Measurements from ENCODE around the gene TP53INP2.
"Not testable (repeated sequence)": the region's sequence is repeated elsewhere in the genome, so short reads cannot be mapped to it uniquely, and the experiment has no call there.

TP53INP2 gene

GRCh38 chr20:34722560-34722959, 18.4 kb downstream of the TP53INP2 start:
- not testable (repeated sequence) for DNase-seq

GRCh38 chr20:34724172-34724571, 20.0 kb downstream of the TP53INP2 start:
- no peak for DNase-seq

GRCh38 chr20:34729416-34729815, 25.3 kb downstream of the TP53INP2 start:
- no peak for DNase-seq

- no peak for DNase-seq
Observed at GRCh38 chr20:34732523-34732922, 28.4 kb downstream of the TP53INP2 start.

- no peak for DNase-seq
Observed at GRCh38 chr20:34736106-34736735, 32.1 kb downstream of the TP53INP2 start.

- no peak for DNase-seq
Observed at GRCh38 chr20:34743039-34743438, 38.9 kb downstream of the TP53INP2 start.

GRCh38 chr20:34744340-34744739, 40.2 kb downstream of the TP53INP2 start:
- no peak for DNase-seq

- no peak for DNase-seq
Observed at GRCh38 chr20:34744847-34745246, 40.7 kb downstream of the TP53INP2 start.

GRCh38 chr20:34746674-34747073, 42.5 kb downstream of the TP53INP2 start:
- DNase-seq = no peak

GRCh38 chr20:34747479-34747878, 43.3 kb downstream of the TP53INP2 start:
- no peak for DNase-seq

GRCh38 chr20:34748709-34749108, 44.6 kb downstream of the TP53INP2 start:
- no peak for DNase-seq

- DNase-seq = no peak
Observed at GRCh38 chr20:34750484-34750883, 46.3 kb downstream of the TP53INP2 start.

GRCh38 chr20:34751453-34751852, 47.3 kb downstream of the TP53INP2 start:
- no peak for DNase-seq

- no peak for DNase-seq
Observed at GRCh38 chr20:34753706-34754461, 49.7 kb downstream of the TP53INP2 start.

- no peak for DNase-seq
Observed at GRCh38 chr20:34754611-34755010, 50.5 kb downstream of the TP53INP2 start.

- no peak for DNase-seq
Observed at GRCh38 chr20:34755367-34755766, 51.2 kb downstream of the TP53INP2 start.

GRCh38 chr20:34762031-34762555, 57.9 kb downstream of the TP53INP2 start:
- no peak for DNase-seq
